ENCODE measurements around the gene AIRE.
A peak's percentile ranks its signal among the peaks of the same experiment; 100 is the strongest.
"Not testable (repeated sequence)": the region's sequence is repeated elsewhere in the genome, so short reads cannot be mapped to it uniquely, and the experiment has no call there.

AIRE gene

GRCh38 chr21:44335266-44336059, 49.8 kb downstream of the AIRE start:
- FAIRE-seq (no peak), DNase-seq (ENCODE audit: low spot score) (no peak)

- no peak for FAIRE-seq
- DNase-seq (ENCODE audit: low spot score) = no peak
Observed at GRCh38 chr21:44337449-44337848, 51.8 kb downstream of the AIRE start.

- DNase-seq (ENCODE audit: low spot score) (peak; percentile 41), FAIRE-seq (no peak)
Observed at GRCh38 chr21:44337941-44338895, 52.5 kb downstream of the AIRE start.

- DNase-seq (ENCODE audit: low spot score) (peak; percentile 97), FAIRE-seq (peak; percentile 53)
Observed at GRCh38 chr21:44338971-44339910, 53.6 kb downstream of the AIRE start, which contains the start of gene CFAP410. Gene CFAP410 (minus strand): TSS chr21:44339390. CDS start chr21:44339194, 196 bp downstream.

GRCh38 chr21:44341726-44342458, 56.2 kb downstream of the AIRE start:
- not testable (repeated sequence) for DNase-seq (ENCODE audit: low spot score); FAIRE-seq

GRCh38 chr21:44342981-44343380, 57.3 kb downstream of the AIRE start:
- FAIRE-seq; DNase-seq (ENCODE audit: low spot score): not testable (repeated sequence)

GRCh38 chr21:44344541-44345183, 59.0 kb downstream of the AIRE start:
- DNase-seq (ENCODE audit: low spot score) = no peak
- FAIRE-seq = no peak

GRCh38 chr21:44345495-44345894, 59.8 kb downstream of the AIRE start:
- no peak for DNase-seq (ENCODE audit: low spot score)
- no peak for FAIRE-seq

GRCh38 chr21:44347911-44348451, 62.3 kb downstream of the AIRE start:
- FAIRE-seq (no peak), DNase-seq (ENCODE audit: low spot score) (no peak)
